H1 (cell line): ENCODE measurements around the gene PRIMPOL. TPM values are rescaled to one million over a fixed set of nuclear protein-coding genes. Genes with fewer than 3 reads are reported as not detected.
"Not testable (repeated sequence)": the region's sequence is repeated elsewhere in the genome, so short reads cannot be mapped to it uniquely, and the experiment has no call there.

ENCODE experiments used
- CTCF ChIA-PET: fragments of 300-600 bp; sonication (Branson Sonifier 250); formaldehyde crosslinking; loops from one replicate; lab custom pipeline; 2021; ENCODE audit not compliant: partially characterized antibody; lab: Charles Lee
- POLR2A ChIA-PET: fragments of 300-600 bp; sonication (Branson Sonifier 250); formaldehyde crosslinking; loops from one replicate; lab custom pipeline; 2021; ENCODE audit warnings: inconsistent platforms; ENCODE audit not compliant: partially characterized antibody; lab: Charles Lee
- DNase-seq, 2 experiments: peaks; one replicate each; pipeline versions ENCODE4 v3.0.0 to v3.0.0-alpha.2; 2010 to 2022; ENCODE audit warnings: low spot score in 2 of 2, low read depth in 1 of 2, mixed read lengths in 1 of 2
- FAIRE-seq: peaks from 2 replicates; lab custom pipeline; 2011; peaks lifted over from hg19 to GRCh38; lab: Jason Lieb, UNC
- H2AFZ ChIP-seq: 2 replicates; pipeline ENCODE4 v1.8.1; 2012; ENCODE audit warnings: low read length, inconsistent platforms
- H2AK5ac ChIP-seq: 2 replicates; pipeline ENCODE4 v1.6.1; 2013; ENCODE audit warnings: low read depth, low read length
- H2BK120ac ChIP-seq: replicated peaks from 2 replicates; pipeline ENCODE3; 2013; ENCODE audit warnings: low read depth, low read length, inconsistent platforms
- H2BK12ac ChIP-seq: 2 replicates; pipeline ENCODE4 v1.6.1; 2013; ENCODE audit warnings: low read depth, low read length
- H2BK15ac ChIP-seq: 2 replicates; pipeline ENCODE4 v1.6.1; 2013; ENCODE audit warnings: low read length
- H2BK20ac ChIP-seq: 2 replicates; pipeline ENCODE4 v1.6.1; 2013; ENCODE audit warnings: low read length
- H2BK5ac ChIP-seq: 2 replicates; pipeline ENCODE4 v1.6.1; 2013; ENCODE audit warnings: low read depth, low read length
- H3K14ac ChIP-seq: 2 replicates; pipeline ENCODE4 v1.6.1; 2013; ENCODE audit warnings: inconsistent platforms; ENCODE audit not compliant: insufficient read length
- H3K18ac ChIP-seq: 2 replicates; pipeline ENCODE4 v1.6.1; 2013; ENCODE audit warnings: low read length; ENCODE audit errors: extremely low read depth
- H3K23ac ChIP-seq: 2 replicates; pipeline ENCODE4 v1.6.1; 2013; ENCODE audit warnings: inconsistent platforms; ENCODE audit not compliant: insufficient read length
- H3K23me2 ChIP-seq: 2 replicates; pipeline ENCODE4 v1.6.1; 2013; ENCODE audit warnings: low read depth, low read length
- H3K27ac ChIP-seq: 2 replicates; pipeline ENCODE4 v1.6.1; 2011; ENCODE audit warnings: low read depth, low read length, inconsistent platforms
- H3K27me3 ChIP-seq, 4 experiments: replicated peaks in 1 of 4; 1 replicate in 1 of 4; 2 replicates in 3 of 4; pipeline versions ENCODE4 v1.6.1 to v1.8.1; 2011 to 2013; ENCODE audit warnings: low read length in 3 of 4, mild to moderate bottlenecking in 3 of 4, inconsistent platforms in 2 of 4, mixed read lengths in 2 of 4, moderate library complexity in 1 of 4; ENCODE audit not compliant: control insufficient read depth in 3 of 4, insufficient read depth in 3 of 4; ENCODE audit errors: extremely low read depth in 1 of 4
- H3K36me3 ChIP-seq, 4 experiments: 2 replicates each; pipeline versions ENCODE4 v1.6.1 to v1.8.1; 2011 to 2013; ENCODE audit warnings: mild to moderate bottlenecking in 4 of 4, low read length in 3 of 4, moderate library complexity in 2 of 4, control low read depth in 1 of 4, inconsistent platforms in 1 of 4; ENCODE audit not compliant: insufficient read depth in 4 of 4, control insufficient read depth in 2 of 4
- H3K4ac ChIP-seq: replicated peaks from 2 replicates; pipeline ENCODE3; 2013; ENCODE audit warnings: low read length, low read depth, mixed read lengths, inconsistent platforms; ENCODE audit not compliant: insufficient read length
- H3K4me1 ChIP-seq, 4 experiments: replicated peaks in 1 of 4; 1 replicate in 1 of 4; 2 replicates in 3 of 4; pipeline versions ENCODE4 v1.6.1 to v1.8.1; 2011 to 2013; ENCODE audit warnings: low read length in 3 of 4, inconsistent platforms in 2 of 4, mixed read lengths in 1 of 4; ENCODE audit not compliant: insufficient read depth in 4 of 4, control insufficient read depth in 3 of 4
- H3K4me2 ChIP-seq, 2 experiments: 2 replicates each; pipeline versions ENCODE4 v1.6.1 to v1.8.1; 2011 to 2013; ENCODE audit warnings: low read depth in 2 of 2, low read length in 2 of 2, control low read depth in 1 of 2, inconsistent platforms in 1 of 2, mild to moderate bottlenecking in 1 of 2; ENCODE audit not compliant: insufficient read depth in 1 of 2
- H3K4me3 ChIP-seq, 4 experiments: fragments of 200-600, 300-600 bp in 1 of 4; sonication (generic), shearing (Covaris generic), sonication (Bioruptor Twin) in 1 of 4; 2 replicates each; pipeline versions ENCODE4 v1.5.1 to v1.8.1; 2011 to 2016; ENCODE audit warnings: low read length in 4 of 4, low read depth in 3 of 4, control low read depth in 2 of 4, inconsistent platforms in 2 of 4, mild to moderate bottlenecking in 2 of 4, mixed read lengths in 1 of 4, moderate library complexity in 1 of 4; ENCODE audit not compliant: insufficient read depth in 2 of 4; ENCODE audit errors: extremely low read depth in 1 of 4
- H3K56ac ChIP-seq: replicated peaks from 2 replicates; pipeline ENCODE3; 2013; ENCODE audit warnings: low read depth, mild to moderate bottlenecking, mixed read lengths, low read length, inconsistent platforms; ENCODE audit not compliant: insufficient read length
- H3K79me1 ChIP-seq: 2 replicates; pipeline ENCODE4 v1.6.1; 2013; ENCODE audit warnings: low read depth, low read length, control low read depth
- H3K79me2 ChIP-seq, 2 experiments: 2 replicates each; pipeline versions ENCODE4 v1.6.1 to v1.8.1; 2012 to 2013; ENCODE audit warnings: low read length in 2 of 2, mild to moderate bottlenecking in 2 of 2, inconsistent platforms in 1 of 2; ENCODE audit not compliant: insufficient read depth in 2 of 2, control insufficient read depth in 1 of 2
- H3K9ac ChIP-seq, 4 experiments: replicated peaks in 1 of 4; 1 replicate in 1 of 4; 2 replicates in 3 of 4; pipeline versions ENCODE4 v1.6.1 to v1.8.1; 2011 to 2013; ENCODE audit warnings: low read depth in 3 of 4, low read length in 3 of 4, control low read depth in 2 of 4, mild to moderate bottlenecking in 2 of 4, moderate library complexity in 2 of 4, inconsistent platforms in 1 of 4; ENCODE audit errors: extremely low read depth in 1 of 4
- H3K9me3 ChIP-seq, 2 experiments: 2 replicates each; pipeline versions ENCODE4 v1.6.1 to v1.8.1; 2012 to 2013; ENCODE audit warnings: mild to moderate bottlenecking in 2 of 2, moderate library complexity in 2 of 2, control low read depth in 1 of 2, inconsistent platforms in 1 of 2, low read depth in 1 of 2, low read length in 1 of 2, mixed read lengths in 1 of 2; ENCODE audit not compliant: insufficient read depth in 2 of 2
- H4K20me1 ChIP-seq, 2 experiments: replicated peaks in 1 of 2; 2 replicates each; pipeline versions ENCODE3 to v1.8.1; 2011 to 2013; ENCODE audit warnings: inconsistent platforms in 2 of 2, low read length in 2 of 2, mild to moderate bottlenecking in 1 of 2; ENCODE audit not compliant: insufficient read depth in 2 of 2, control insufficient read depth in 1 of 2
- H4K5ac ChIP-seq: 2 replicates; pipeline ENCODE4 v1.6.1; 2013; ENCODE audit warnings: low read length, low read depth, mixed read lengths, inconsistent platforms; ENCODE audit not compliant: insufficient read length
- H4K8ac ChIP-seq: 2 replicates; pipeline ENCODE4 v1.8.0; 2013; ENCODE audit warnings: mild to moderate bottlenecking, moderate library complexity, low read length, inconsistent platforms; ENCODE audit not compliant: insufficient read depth; ENCODE audit errors: extremely low read depth
- H4K91ac ChIP-seq: replicated peaks from 2 replicates; pipeline ENCODE3; 2013; ENCODE audit warnings: low read length, mixed read lengths, inconsistent platforms; ENCODE audit not compliant: insufficient read length
- polyA plus RNA-seq, 7 experiments: library from polyadenylated mRNA; depleted of rRNA in 3 of 7; stranded (reverse) in 5 of 7; unstranded in 2 of 7; fragments of >200 nt in 5 of 7; fragments of 200-250 nt in 2 of 7; gene quantifications; 1 replicate in 5 of 7; 2 replicates in 1 of 7; 4 replicates in 1 of 7; pipeline versions ENCODE4 v1.2.1 to v1.2.3, GENCODE V29; 2011 to 2013; ENCODE audit warnings: missing spikeins in 2 of 7, mixed read lengths in 2 of 7
- total RNA-seq: library from RNA; stranded (reverse); fragmentation: NEBNext Ultra II Directional; extraction: Animal tissue kit (Norgen Biotek cat#: 25700); gene quantifications from 2 replicates; pipeline ENCODE4 v1.2.1, GENCODE V29; 2021

The PRIMPOL gene
- total and polyA plus RNA-seq, 2 of the 8 experiments (the other 6 are each of a cell fraction or from before 2014, with no cell fraction given): 4.4 to 6.7 TPM

DNA sequence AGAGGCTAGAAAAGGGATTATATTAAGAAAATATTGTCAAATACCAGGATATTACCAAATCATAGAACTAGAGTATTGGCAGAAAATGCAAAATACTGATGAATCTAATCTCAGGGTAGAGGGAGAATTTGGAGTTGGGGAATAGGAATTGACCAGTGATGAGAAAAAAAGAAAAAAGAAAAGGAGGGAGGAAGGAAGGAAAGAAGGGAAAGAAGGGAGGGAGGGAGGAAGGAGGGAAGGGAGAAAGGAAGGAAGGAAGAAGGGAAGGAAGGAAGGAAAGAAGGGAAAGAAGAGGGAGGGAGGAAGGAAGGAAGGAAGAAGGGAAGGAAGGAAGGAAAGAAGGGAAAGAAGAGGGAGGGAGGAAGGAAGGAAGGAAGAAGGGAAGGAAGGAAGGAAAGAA lies 3.1 kb downstream of the PRIMPOL start:
- H3K56ac ChIP-seq, H3K4me3 ChIP-seq, H4K20me1 ChIP-seq, H3K18ac ChIP-seq, H3K9ac ChIP-seq, H2AK5ac ChIP-seq, H2AFZ ChIP-seq, H3K79me1 ChIP-seq, DNase-seq, H2BK5ac ChIP-seq, H3K27ac ChIP-seq, FAIRE-seq, H2BK15ac ChIP-seq, H4K91ac ChIP-seq, H4K5ac ChIP-seq, H3K27me3 ChIP-seq, H3K4me2 ChIP-seq, H3K14ac ChIP-seq, H2BK20ac ChIP-seq, H2BK120ac ChIP-seq, H3K36me3 ChIP-seq, H3K23ac ChIP-seq, CTCF ChIA-PET, H3K4ac ChIP-seq, H3K9me3 ChIP-seq, H2BK12ac ChIP-seq, H4K8ac ChIP-seq, H3K79me2 ChIP-seq: not testable (repeated sequence)
- Histone ChIP-seq H3K4me1 (peaks cover 3 to 12% (median 8%) of the 10 kb centered on the region in 4 experiments), H3K23me2 (peaks cover 13% of the 10 kb centered on the region)
- POLR2A ChIA-PET: interaction anchor here (1.6 kb wide), 1 partner anchor 11 kb away, joined by 4 read pairs; no protein-coding TSS in a partner anchor
